Astrocyte of the spinal cord (primary cell): ENCODE data around the gene FBXO24.

ENCODE experiments used
- DNase-seq: peaks from one replicate; pipeline ENCODE4 v3.0.0; 2011; ENCODE audit warnings: low read depth, low spot score
- H3K4me3 ChIP-seq: 2 replicates; pipeline ENCODE4 v1.5.1; 2011; ENCODE audit warnings: low read depth, mild to moderate bottlenecking, low read length, moderate library complexity
- in situ Hi-C: cut with HindIII; loops from 2 replicates; pipeline ENCODE4 v1.10.0; 2017; ENCODE audit warnings: low sequenced_read_pairs
- TF ChIP-seq, protein P1 (sequence below): IDR thresholded peaks from 2 replicates; pipeline ENCODE4 v1.5.1; 2012; ENCODE audit warnings: low read depth, mild to moderate bottlenecking, low read length, inconsistent platforms

FBXO24 gene

DNA sequence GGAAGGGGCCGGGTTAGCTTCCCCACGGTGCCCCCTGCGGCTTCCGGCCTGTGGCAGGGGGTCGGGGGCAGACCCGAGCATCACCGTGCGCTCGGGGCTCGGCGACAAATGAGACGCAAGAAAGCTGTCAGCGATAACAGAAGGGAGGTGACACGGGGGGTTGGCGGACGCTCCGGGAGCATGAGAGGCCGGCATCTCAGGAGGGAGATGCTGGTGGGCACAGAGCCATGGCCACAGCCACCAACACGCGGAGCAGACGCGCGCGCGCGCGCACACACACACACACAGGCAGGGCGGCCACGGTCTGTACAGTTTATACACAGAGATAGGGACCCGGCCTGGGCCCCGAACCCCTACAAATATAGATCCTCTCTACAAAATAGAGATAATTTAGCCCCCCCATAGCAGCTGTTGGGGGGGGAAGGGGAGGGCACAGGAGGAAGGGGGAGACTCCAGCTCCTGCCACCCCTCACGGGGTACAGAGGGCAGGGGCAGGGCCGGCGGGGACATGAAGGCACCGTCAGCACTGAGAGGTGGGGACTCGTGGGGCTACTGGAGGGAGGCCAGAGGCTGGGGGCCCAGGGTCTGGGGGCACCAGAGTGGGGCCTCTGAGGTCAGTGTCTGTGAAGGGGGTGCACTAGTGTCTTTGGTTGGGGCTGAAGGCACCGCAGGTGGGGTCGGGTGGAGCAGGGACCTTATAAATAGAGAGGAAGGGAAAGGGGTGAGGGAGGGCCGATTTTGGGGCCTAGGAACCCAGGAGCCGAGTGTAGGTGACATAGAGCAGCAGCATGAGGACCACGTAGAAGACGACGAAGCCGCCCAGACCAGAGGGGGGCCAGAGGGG is 11.5 kb upstream of the FBXO24 start:
- in situ Hi-C loops, result no loop called here
- H3K4me3 ChIP-seq, result no peak overlapping the region
- DNase-seq, result no peak
- TF ChIP-seq, protein P1, sequence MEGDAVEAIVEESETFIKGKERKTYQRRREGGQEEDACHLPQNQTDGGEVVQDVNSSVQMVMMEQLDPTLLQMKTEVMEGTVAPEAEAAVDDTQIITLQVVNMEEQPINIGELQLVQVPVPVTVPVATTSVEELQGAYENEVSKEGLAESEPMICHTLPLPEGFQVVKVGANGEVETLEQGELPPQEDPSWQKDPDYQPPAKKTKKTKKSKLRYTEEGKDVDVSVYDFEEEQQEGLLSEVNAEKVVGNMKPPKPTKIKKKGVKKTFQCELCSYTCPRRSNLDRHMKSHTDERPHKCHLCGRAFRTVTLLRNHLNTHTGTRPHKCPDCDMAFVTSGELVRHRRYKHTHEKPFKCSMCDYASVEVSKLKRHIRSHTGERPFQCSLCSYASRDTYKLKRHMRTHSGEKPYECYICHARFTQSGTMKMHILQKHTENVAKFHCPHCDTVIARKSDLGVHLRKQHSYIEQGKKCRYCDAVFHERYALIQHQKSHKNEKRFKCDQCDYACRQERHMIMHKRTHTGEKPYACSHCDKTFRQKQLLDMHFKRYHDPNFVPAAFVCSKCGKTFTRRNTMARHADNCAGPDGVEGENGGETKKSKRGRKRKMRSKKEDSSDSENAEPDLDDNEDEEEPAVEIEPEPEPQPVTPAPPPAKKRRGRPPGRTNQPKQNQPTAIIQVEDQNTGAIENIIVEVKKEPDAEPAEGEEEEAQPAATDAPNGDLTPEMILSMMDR, result no peak

DNA sequence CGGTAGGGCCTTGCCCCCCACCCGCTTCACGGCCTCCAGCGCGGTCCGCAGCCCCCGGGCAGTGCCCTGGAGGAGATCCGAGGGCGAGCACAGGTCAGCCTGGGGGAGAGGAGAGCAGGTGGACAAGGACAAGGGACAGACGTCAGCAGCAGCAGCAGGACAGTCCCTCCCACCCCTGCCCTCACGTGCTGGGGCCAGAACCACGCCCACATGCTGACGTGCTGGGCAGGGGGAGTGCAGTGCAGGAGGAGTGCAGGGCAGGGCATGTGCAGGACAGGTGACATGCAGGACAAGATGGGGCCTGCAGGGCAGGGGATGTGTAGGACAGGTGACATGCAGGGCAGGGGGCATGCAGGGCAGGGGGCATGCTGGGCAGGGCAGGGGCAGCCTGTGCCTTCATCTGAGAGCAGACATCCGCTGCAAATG is 10.9 kb upstream of the FBXO24 start:
- H3K4me3 ChIP-seq, result no peak overlapping the region
- DNase-seq, result no peak
- in situ Hi-C loops, result no loop called here
- TF ChIP-seq, protein P1, result no peak

DNA sequence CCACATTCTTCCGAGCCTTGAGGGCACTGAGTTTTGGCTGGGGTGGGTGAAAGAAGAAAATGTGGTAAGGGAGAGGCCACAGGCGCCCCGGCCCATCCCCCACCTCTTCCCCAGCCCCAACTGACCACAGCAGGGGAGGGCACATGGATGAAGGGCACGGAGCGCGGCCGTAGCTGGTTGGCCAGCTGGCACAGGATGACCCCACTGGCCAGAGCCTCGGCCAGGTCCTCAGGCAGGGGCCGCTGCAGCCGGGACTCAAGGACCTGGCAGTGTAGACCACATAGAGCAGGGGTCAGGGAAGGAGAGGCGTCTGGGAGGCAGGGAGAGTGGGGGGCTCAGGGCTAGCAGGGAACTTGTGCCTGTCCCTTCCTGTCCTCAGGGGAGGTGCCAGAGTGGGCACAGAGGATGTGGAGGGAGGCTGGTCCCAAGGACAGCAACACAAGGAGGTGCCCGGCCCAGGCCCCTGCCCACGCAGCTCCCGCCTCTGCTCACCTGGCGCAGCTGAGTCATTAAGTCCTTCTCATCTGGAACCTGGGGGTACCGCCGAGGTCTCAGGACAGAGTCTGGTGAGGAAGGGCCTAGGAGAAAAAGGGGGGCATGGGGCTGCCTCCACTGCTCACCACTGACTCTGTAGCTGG is 10.3 kb upstream of the FBXO24 start:
- in situ Hi-C loops, result no loop called here

DNA sequence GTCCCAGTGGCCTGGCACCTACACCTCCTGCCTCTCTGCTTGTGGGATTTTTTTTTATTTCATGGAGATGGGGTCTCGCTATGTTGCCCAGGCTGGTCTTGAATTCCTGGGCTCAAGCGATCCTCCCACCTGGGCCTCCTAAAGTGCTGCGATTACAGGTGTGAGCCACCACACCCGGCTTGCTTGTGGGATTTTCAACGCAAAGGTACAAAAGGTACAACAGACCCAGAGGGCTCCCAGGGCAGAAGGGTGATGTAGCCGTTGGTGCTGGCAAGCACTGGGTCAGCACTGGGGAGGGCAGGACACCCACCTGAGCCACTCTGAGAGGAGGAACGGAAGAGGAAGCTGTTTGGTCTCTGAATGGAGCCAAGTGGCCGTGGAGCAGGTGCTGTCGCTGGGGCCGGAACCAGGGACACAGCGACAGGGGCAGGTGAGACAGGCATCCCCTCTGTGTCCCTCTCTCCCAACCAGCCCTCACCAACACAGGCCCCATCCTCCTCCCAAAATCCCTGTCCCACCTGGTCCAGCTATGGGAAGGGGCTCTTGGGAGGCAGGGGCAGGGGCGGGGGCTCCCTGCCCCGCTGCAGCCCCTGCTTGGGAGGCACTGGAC is 9.6 kb upstream of the FBXO24 start:
- TF ChIP-seq, protein P1, result no peak
- no peak for DNase-seq
- in situ Hi-C loops, result no loop called here
- no peak overlapping the region for H3K4me3 ChIP-seq

More for the DNA sequence above, 10.3 kb upstream of the FBXO24 start:
- TF ChIP-seq, protein P1, result no peak
- H3K4me3 ChIP-seq, result no peak overlapping the region
- no peak for DNase-seq

DNA sequence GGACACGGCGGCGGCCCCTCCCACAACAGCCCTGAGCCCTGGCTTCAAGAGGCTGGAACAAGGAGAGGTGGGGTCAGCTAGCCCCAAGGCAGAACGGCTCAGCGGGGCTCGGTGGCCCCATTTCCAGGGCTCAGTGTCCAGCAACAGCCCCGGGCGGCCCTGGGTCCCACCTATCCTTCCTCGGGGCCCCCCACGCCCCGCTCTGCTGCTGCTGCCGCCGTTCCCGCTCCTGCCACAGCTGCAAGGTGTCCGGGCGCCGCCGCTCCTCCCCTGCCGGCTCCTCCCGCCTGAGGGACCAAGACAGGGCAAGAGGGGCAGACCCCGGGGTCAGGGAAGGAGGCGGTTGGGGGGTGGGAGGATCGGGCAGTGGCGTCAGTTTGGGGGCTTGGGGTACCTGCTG is 9.0 kb upstream of the FBXO24 start:
- no peak overlapping the region for H3K4me3 ChIP-seq
- TF ChIP-seq, protein P1, result no peak
- in situ Hi-C loops, result no loop called here
- no peak for DNase-seq

DNA sequence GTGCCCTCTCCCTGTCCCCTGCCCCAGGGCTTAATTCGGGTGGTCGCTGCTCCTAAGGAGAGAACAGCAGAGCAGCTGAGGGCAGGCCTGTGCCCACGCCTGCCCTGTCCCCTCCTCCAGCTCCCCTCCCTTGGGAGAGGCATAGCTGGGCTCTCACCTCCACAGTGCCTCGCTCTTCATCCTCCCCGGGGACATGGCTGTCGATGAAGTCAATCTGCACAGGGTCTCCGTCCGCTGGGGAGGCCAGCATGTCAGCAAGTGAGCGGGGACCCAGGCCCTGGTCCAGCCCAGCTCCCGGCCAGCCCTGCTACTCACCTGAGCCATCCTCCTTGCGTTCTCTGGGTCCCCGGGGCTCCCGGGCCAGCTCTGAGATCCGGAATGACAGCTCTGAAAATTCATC is 8.6 kb upstream of the FBXO24 start:
- no peak for DNase-seq
- no peak overlapping the region for H3K4me3 ChIP-seq
- TF ChIP-seq, protein P1, result no peak
- in situ Hi-C loops, result no loop called here
